ENCODE measurements around the gene BAAT.

Gene BAAT

GRCh38 chr9:101311758-101312420 lies 72.9 kb downstream of the BAAT start:
- no peak for DNase-seq

- DNase-seq: no peak
Measured at GRCh38 chr9:101311191-101311590, 73.6 kb downstream of the BAAT start.
